ENCODE results near the gene RABEP2. TPM values are rescaled to one million over a fixed set of nuclear protein-coding genes. Genes with fewer than 3 reads are reported as not detected.

Gene RABEP2
- total and polyA plus RNA-seq, 2 experiments from 2014 or later = 11.8 to 27.2 TPM

- TF ChIP-seq REST (IDR thresholded peaks at IDR 0.05; ENCODE audit: unreplicated experiment) (no peak), EZH2phosphoT487 (IDR thresholded peaks at IDR 0.05; ENCODE audit: unreplicated experiment) (no peak), JUNB (IDR thresholded peaks at IDR 0.05; ENCODE audit: unreplicated experiment) (no peak), STAT1 (IDR thresholded peaks at IDR 0.05; ENCODE audit: unreplicated experiment) (no peak)
Measured at GRCh38 chr16:28895609-28896008, 29.4 kb downstream of the RABEP2 start (continued).

GRCh38 chr16:28893291-28893690, 31.7 kb downstream of the RABEP2 start:
- DNase-seq (ENCODE audit: low spot score) (no peak), ATAC-seq (no peak)
- peaks cover 3% of the 10 kb centered on the region; the same call in 1 of the 3 replicates for H3K36me3 Mint-ChIP-seq (ENCODE audit: low read depth)
- Histone ChIP-seq H3K36me3 (ENCODE audit: insufficient read depth) (no peaks in the 10 kb centered on the region), H3K27me3 (ENCODE audit: insufficient read depth) (no peaks in the 10 kb centered on the region), H3K4me3 (no peak overlapping the region), H3K79me2 (replicated peaks; ENCODE audit: insufficient read depth) (no peaks in the 10 kb centered on the region), H2AFZ (no peak overlapping the region), H3K4me1 (ENCODE audit: insufficient read depth) (no peaks in the 10 kb centered on the region), H4K20me1 (replicated peaks; ENCODE audit: insufficient read depth) (no peaks in the 10 kb centered on the region; the same call in 1 of the 2 replicates), H3K4me2 (no peak overlapping the region), H3K27ac (ENCODE audit: low read depth) (no peak overlapping the region), H3K9me2 (ENCODE audit: insufficient read depth) (no peaks in the 10 kb centered on the region), H3F3A (replicated peaks; ENCODE audit: low read depth) (no peaks in the 10 kb centered on the region)
- H3K4me3 Mint-ChIP-seq = no peak overlapping the region
- no peak overlapping the region for H3K27ac Mint-ChIP-seq
- peaks cover 3% of the 10 kb centered on the region for H3K27me3 Mint-ChIP-seq (ENCODE audit: insufficient read depth, low read depth, poor library complexity)
- H3K4me1 Mint-ChIP-seq = no peaks in the 10 kb centered on the region
- H3K9me3 Mint-ChIP-seq = no peaks in the 10 kb centered on the region
- TF ChIP-seq STAT1 (IDR thresholded peaks at IDR 0.05; ENCODE audit: unreplicated experiment) (no peak), JUNB (IDR thresholded peaks at IDR 0.05; ENCODE audit: unreplicated experiment) (no peak), ETS1 (IDR thresholded peaks at IDR 0.05) (no peak), POLR2AphosphoS5 (IDR thresholded peaks at IDR 0.05; ENCODE audit: low read depth) (no peak), EZH2 (IDR thresholded peaks at IDR 0.05; ENCODE audit: low read depth, unreplicated experiment) (no peak), ZNF114 (CRISPR knock-in tag; IDR thresholded peaks at IDR 0.05) (no peak), CTCF (conservative IDR thresholded peaks at IDR 0.05; ENCODE audit: low read depth in 2 of 2) (no peak), EZH2phosphoT487 (IDR thresholded peaks at IDR 0.05; ENCODE audit: unreplicated experiment) (no peak), ZNF331 (CRISPR knock-in tag; IDR thresholded peaks at IDR 0.05; ENCODE audit: low read depth) (no peak), NANOG (IDR thresholded peaks at IDR 0.05; ENCODE audit: borderline replicate concordance) (no peak), REST (IDR thresholded peaks at IDR 0.05; ENCODE audit: unreplicated experiment) (no peak)
